Astrocyte of the hippocampus (primary cell): ENCODE results near the gene NTRK3.
A peak's percentile ranks its signal among the peaks of the same experiment; 100 is the strongest.

ENCODE experiments used
- DNase-seq: peaks from one replicate; pipeline ENCODE4 v3.0.0; 2011; ENCODE audit warnings: low read depth, low spot score

The NTRK3 gene

GRCh38 chr15:88230823-88231222 lies 25.7 kb downstream of the NTRK3 start:
- no peak for DNase-seq

DNA sequence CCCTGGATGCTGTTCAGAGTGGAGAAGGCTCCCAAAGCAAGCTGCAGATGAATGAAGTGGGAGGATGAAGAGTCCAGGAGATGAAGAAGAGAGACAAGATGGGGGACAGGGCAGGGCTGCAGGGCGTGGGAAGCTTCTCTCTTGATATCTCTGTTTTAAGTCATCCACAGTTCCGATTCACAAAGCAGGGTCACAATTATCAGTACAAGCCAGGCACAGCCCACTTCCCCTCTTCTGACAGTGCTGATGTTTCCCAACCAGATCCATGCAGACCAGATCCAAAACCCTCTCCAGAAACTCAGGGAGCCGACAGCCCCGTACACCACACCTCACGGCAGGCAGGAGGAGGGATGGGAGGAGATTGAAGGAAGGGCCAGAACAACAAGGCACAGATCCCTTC lies 31.1 kb downstream of the NTRK3 start:
- DNase-seq = no peak

GRCh38 chr15:88223084-88223483 lies 33.5 kb downstream of the NTRK3 start:
- DNase-seq = no peak

GRCh38 chr15:88221836-88222235 lies 34.7 kb downstream of the NTRK3 start:
- no peak for DNase-seq

GRCh38 chr15:88220443-88221335 lies 35.9 kb downstream of the NTRK3 start:
- DNase-seq = no peak

- DNase-seq = no peak
These were observed 36.9 kb downstream of the NTRK3 start for GRCh38 chr15:88219623-88220022.

GRCh38 chr15:88218557-88219221 lies 37.9 kb downstream of the NTRK3 start:
- peak; percentile 14 for DNase-seq

GRCh38 chr15:88215066-88215648 lies 41.4 kb downstream of the NTRK3 start:
- DNase-seq = no peak

GRCh38 chr15:88209111-88209510 lies 47.4 kb downstream of the NTRK3 start:
- no peak for DNase-seq

DNA sequence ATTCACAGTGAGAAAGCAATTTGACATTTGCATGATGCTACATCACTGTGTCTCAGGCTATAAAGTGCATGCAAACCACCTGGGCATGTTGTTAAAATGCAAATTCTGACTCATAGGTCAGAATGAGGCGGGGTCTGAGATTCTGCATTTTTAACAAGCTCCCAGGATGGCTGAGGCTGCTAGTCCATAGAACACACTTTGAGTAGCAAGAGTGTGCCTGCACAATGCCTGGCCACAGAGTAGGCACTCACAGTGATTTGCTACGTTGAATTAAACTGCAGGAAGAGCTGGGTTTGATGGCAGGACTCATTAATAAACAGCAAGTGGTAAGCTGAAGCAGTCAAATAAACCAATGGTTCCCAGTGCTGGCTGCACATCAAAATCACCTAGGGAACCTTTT lies 48.1 kb downstream of the NTRK3 start:
- peak; percentile 25 for DNase-seq

- DNase-seq = no peak
These were observed 49.0 kb downstream of the NTRK3 start for GRCh38 chr15:88207565-88207964.

DNA sequence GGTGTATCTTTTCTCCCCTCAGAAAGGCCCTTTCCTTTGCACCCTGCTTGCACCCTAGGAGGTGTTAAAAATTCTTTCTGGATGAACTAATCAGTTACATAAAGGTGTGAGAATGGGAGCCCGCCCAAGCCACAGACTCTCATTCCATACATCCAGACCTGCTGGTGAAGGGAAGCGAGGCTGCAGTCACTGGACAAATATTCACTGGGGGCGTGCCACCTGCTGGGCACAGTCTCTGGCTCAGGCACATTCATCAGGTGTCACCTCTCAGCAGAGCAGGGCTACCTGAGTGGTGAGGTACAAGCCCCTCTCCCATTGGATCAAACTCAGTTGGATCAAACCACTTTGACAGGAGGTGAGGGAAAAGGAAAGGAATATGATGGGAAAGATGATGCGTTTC lies 52.0 kb downstream of the NTRK3 start:
- DNase-seq = no peak

- DNase-seq = peak; percentile 74
These were observed 54.3 kb downstream of the NTRK3 start for GRCh38 chr15:88202231-88202630.

GRCh38 chr15:88201207-88201606 lies 55.3 kb downstream of the NTRK3 start:
- no peak for DNase-seq

- no peak for DNase-seq
These were observed 59.6 kb downstream of the NTRK3 start for GRCh38 chr15:88196961-88197360.

DNA sequence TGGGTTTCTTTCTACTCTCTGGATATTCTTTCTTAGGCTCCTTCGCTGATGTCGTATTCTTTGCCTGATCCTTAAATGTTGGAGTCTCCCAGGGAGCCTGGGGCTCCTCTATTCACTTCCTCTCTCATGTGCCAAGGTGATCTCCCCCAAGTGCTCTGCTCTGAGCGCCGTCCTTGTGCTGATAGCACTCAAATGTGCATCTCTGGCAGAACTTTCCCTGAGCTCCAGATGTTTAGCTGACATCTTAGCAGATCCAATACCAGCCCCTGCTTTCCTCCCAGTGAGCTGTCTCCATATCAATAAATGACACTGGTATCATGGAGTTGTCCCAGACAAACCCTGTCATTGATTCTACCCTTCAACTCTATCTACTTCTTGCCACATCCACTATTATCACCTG lies 62.4 kb downstream of the NTRK3 start:
- DNase-seq = no peak

- no peak for DNase-seq
These were observed 63.1 kb downstream of the NTRK3 start for GRCh38 chr15:88193415-88193814.

GRCh38 chr15:88191812-88192165 lies 64.8 kb downstream of the NTRK3 start:
- DNase-seq = no peak

GRCh38 chr15:88190232-88190631 lies 66.3 kb downstream of the NTRK3 start:
- no peak for DNase-seq

GRCh38 chr15:88188300-88188699 lies 68.2 kb downstream of the NTRK3 start:
- no peak for DNase-seq

GRCh38 chr15:88187195-88187594 lies 69.3 kb downstream of the NTRK3 start:
- peak; percentile 52 for DNase-seq

DNA sequence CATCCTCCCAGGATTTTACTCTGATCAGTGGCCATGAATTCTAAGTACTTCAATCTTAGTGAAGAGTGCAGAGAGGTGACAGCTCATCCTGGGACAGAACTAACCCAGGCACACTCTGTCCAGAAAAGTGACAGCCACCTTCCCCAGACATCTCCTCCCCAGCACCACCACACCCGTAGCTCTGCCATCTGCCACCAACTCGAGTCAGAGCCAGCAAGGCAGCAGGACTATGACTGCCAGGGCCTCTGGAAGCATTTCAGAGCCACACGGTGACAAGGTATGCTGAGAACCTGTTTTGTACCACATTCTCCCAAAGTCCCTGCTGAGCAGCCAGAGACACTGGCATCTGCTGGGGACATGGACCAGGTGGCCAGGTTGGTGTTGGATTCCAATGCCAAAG lies 71.0 kb downstream of the NTRK3 start:
- DNase-seq = no peak

DNA sequence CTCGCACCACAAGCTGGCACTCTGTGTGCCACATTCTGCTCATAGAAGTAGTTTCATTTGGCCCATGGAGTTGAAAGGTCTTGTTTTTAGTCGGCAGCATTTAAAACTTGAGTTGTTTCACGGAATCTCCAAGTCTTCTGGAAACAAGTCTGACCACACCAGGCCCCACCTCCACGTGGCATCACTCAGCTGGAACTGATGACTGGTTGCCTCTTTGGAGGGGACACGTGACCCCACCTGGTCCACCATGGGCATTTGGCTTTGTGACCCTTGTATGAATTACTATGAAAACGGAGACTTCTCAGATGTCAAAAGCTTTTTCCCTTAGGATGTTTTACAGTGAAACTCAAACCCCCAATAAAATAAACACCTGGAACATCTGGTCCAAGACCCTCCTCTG lies 74.9 kb downstream of the NTRK3 start:
- DNase-seq = no peak
